Gastrocnemius medialis (tissue), 4 donors: ENCODE measurements around the gene PPRC1.

Experiments
- CTCF ChIP-seq, 5 experiments: fragments of 450-650 bp in 3 of 5; fragments of 200-600 bp in 2 of 5; sonication (generic) in 2 of 5; IDR thresholded peaks in 4 of 5; conservative IDR thresholded peaks in 1 of 5; 1 replicate in 4 of 5; 2 replicates in 1 of 5; pipeline ENCODE4 v1.5.1; 2016 to 2019; ENCODE audit warnings: antibody characterized with exemption in 5 of 5, mild to moderate bottlenecking in 3 of 5, moderate library complexity in 3 of 5
- POLR2A ChIP-seq, 2 donors: fragments of 450-650 bp; IDR thresholded peaks; one replicate each; pipeline ENCODE4 v1.6.1; 2017; ENCODE audit warnings: antibody characterized with exemption in 2 of 2, mild to moderate bottlenecking in 2 of 2, moderate library complexity in 2 of 2

GRCh38 chr10:102134416-102134815 lies 1.6 kb downstream of the PPRC1 start:
- no peak for TF ChIP-seq CTCF (IDR thresholded peaks at IDR 0.05 in 4 of 5, conservative IDR thresholded peaks at IDR 0.05 in 1 of 5)
- no peak for TF ChIP-seq POLR2A (IDR thresholded peaks at IDR 0.05)
